Dermis microvascular lymphatic vessel endothelial cell (primary cell): Measurements from ENCODE around the gene HPGD. TPM values are rescaled to one million over a fixed set of nuclear protein-coding genes. Genes with fewer than 3 reads are reported as not detected.
"Not testable (repeated sequence)": the region's sequence is repeated elsewhere in the genome, so short reads cannot be mapped to it uniquely, and the experiment has no call there.

Experiments
- DNase-seq, 2 donors: peaks; one replicate each; pipeline versions ENCODE4 v3.0.0 to v3.0.0-alpha.2; 2010; ENCODE audit warnings: low read depth in 2 of 2
- total RNA-seq: library from RNA; depleted of rRNA; stranded (reverse); fragments of >200 nt; gene quantifications from 2 replicates; pipeline ENCODE4 v1.2.1, GENCODE V29; 2014

The HPGD gene
- total RNA-seq, 1 donor from 2014 or later = not detected

GRCh38 chr4:174526731-174527130 lies 4.4 kb upstream of the HPGD start:
- no peak for DNase-seq

GRCh38 chr4:174524242-174524641 lies 2.0 kb upstream of the HPGD start:
- no peak for DNase-seq

- no peak for DNase-seq
These were observed 871 bp upstream of the HPGD start for GRCh38 chr4:174523025-174523693.

GRCh38 chr4:174521800-174522182 lies 497 bp downstream of the HPGD start:
- DNase-seq = no peak

- DNase-seq = no peak
These were observed 1.6 kb downstream of the HPGD start for GRCh38 chr4:174520660-174521059.

GRCh38 chr4:174517502-174518445 lies 4.5 kb downstream of the HPGD start:
- DNase-seq = no peak

GRCh38 chr4:174516794-174517193 lies 5.5 kb downstream of the HPGD start:
- no peak for DNase-seq

GRCh38 chr4:174516345-174516744 lies 5.9 kb downstream of the HPGD start:
- DNase-seq = no peak

- DNase-seq = no peak
These were observed 9.5 kb downstream of the HPGD start for GRCh38 chr4:174512745-174513144.

- DNase-seq = no peak
These were observed 16.4 kb downstream of the HPGD start for GRCh38 chr4:174505892-174506291.

- no peak for DNase-seq
These were observed 17.3 kb downstream of the HPGD start for GRCh38 chr4:174505007-174505406.

GRCh38 chr4:174503079-174503715 lies 19.1 kb downstream of the HPGD start:
- no peak for DNase-seq

GRCh38 chr4:174496631-174497432 lies 25.5 kb downstream of the HPGD start:
- DNase-seq = no peak

GRCh38 chr4:174495626-174496025 lies 26.7 kb downstream of the HPGD start:
- no peak for DNase-seq

- no peak for DNase-seq
These were observed 27.6 kb downstream of the HPGD start for GRCh38 chr4:174494726-174495125.

GRCh38 chr4:174494146-174494545 lies 28.1 kb downstream of the HPGD start:
- DNase-seq = no peak

GRCh38 chr4:174490451-174490961 lies 31.8 kb downstream of the HPGD start:
- DNase-seq = no peak

GRCh38 chr4:174488368-174488767 lies 33.9 kb downstream of the HPGD start:
- DNase-seq = not testable (repeated sequence)

- no peak for DNase-seq
These were observed 37.3 kb downstream of the HPGD start for GRCh38 chr4:174485025-174485424.

GRCh38 chr4:174483792-174484191 lies 38.5 kb downstream of the HPGD start:
- no peak for DNase-seq

GRCh38 chr4:174479140-174479539 lies 43.1 kb downstream of the HPGD start:
- no peak for DNase-seq
